Hematopoietic multipotent progenitor cell treated with erythropoietin and hydrocortisone succinate and interleukin-3 and kit ligand, for 6 days (in vitro differentiated cells): ENCODE results near the gene UTP14C.
"Not testable (repeated sequence)": the region's sequence is repeated elsewhere in the genome, so short reads cannot be mapped to it uniquely, and the experiment has no call there.

Experiments used
- DNase-seq: peaks from one replicate; pipeline ENCODE4 v3.0.0-alpha.2; 2015

The UTP14C gene

GRCh38 chr13:52024481-52024880 lies at the start of gene UTP14C:
TSS of gene UTP14C (plus strand) at chr13:52024691. CDS start at chr13:52028805, 4,114 bp downstream.
- DNase-seq: no peak

GRCh38 chr13:51976423-51976822 lies 48.1 kb upstream of the UTP14C start:
- DNase-seq: no peak

GRCh38 chr13:51976890-51977289 lies 47.6 kb upstream of the UTP14C start:
- no peak for DNase-seq

- no peak for DNase-seq
Observed at GRCh38 chr13:51977625-51978024, 46.9 kb upstream of the UTP14C start.

GRCh38 chr13:51978796-51979556 lies 45.5 kb upstream of the UTP14C start:
- peak; percentile 88 for DNase-seq

GRCh38 chr13:51980908-51981307 lies 43.6 kb upstream of the UTP14C start:
- no peak for DNase-seq

- DNase-seq: no peak
Observed at GRCh38 chr13:51981355-51981754, 43.1 kb upstream of the UTP14C start.

- DNase-seq: not testable (repeated sequence)
Observed at GRCh38 chr13:51983292-51983691, 41.2 kb upstream of the UTP14C start.

GRCh38 chr13:51984904-51985303 lies 39.6 kb upstream of the UTP14C start:
- not testable (repeated sequence) for DNase-seq

- no peak for DNase-seq
Observed at GRCh38 chr13:51988988-51989618, 35.4 kb upstream of the UTP14C start.

GRCh38 chr13:51993713-51994112 lies 30.8 kb upstream of the UTP14C start:
- peak; percentile 65 for DNase-seq

- DNase-seq: peak; percentile 90
Observed at GRCh38 chr13:51995677-51996551, 28.6 kb upstream of the UTP14C start.

- DNase-seq: peak; percentile 94
Observed at GRCh38 chr13:51996641-51997040, 27.9 kb upstream of the UTP14C start.

- DNase-seq: no peak
Observed at GRCh38 chr13:51997186-51997585, 27.3 kb upstream of the UTP14C start.

GRCh38 chr13:51997641-51998330 lies 26.7 kb upstream of the UTP14C start:
- no peak for DNase-seq

GRCh38 chr13:51998723-51999509 lies 25.6 kb upstream of the UTP14C start:
- DNase-seq: peak; percentile 69

- DNase-seq: no peak
Observed at GRCh38 chr13:51999510-51999911, 25.0 kb upstream of the UTP14C start.

- DNase-seq: no peak
Observed at GRCh38 chr13:51999921-52000320, 24.6 kb upstream of the UTP14C start.

- peak; percentile 90 for DNase-seq
Observed at GRCh38 chr13:52001120-52001731, 23.3 kb upstream of the UTP14C start.

- no peak for DNase-seq
Observed at GRCh38 chr13:52002361-52002760, 22.1 kb upstream of the UTP14C start.

GRCh38 chr13:52003541-52003940 lies 20.9 kb upstream of the UTP14C start:
- DNase-seq: no peak
